GM19468 (cell line): Measurements from ENCODE around the gene FCN2.
"Not testable (repeated sequence)": the region's sequence is repeated elsewhere in the genome, so short reads cannot be mapped to it uniquely, and the experiment has no call there.

ENCODE experiments used
- ATAC-seq: cut with Tn5 transposase; IDR thresholded peaks from one replicate; pipeline ENCODE4 v1.9.1; 2021; ENCODE audit warnings: mild to moderate bottlenecking, moderate library complexity, moderate number of reproducible peaks; ENCODE audit not compliant: unreplicated experiment; ENCODE audit errors: extremely low read depth

The FCN2 gene

GRCh38 chr9:134846699-134847098, 33.9 kb upstream of the FCN2 start:
- no peak for ATAC-seq

GRCh38 chr9:134847138-134847537, 33.5 kb upstream of the FCN2 start:
- no peak for ATAC-seq

DNA sequence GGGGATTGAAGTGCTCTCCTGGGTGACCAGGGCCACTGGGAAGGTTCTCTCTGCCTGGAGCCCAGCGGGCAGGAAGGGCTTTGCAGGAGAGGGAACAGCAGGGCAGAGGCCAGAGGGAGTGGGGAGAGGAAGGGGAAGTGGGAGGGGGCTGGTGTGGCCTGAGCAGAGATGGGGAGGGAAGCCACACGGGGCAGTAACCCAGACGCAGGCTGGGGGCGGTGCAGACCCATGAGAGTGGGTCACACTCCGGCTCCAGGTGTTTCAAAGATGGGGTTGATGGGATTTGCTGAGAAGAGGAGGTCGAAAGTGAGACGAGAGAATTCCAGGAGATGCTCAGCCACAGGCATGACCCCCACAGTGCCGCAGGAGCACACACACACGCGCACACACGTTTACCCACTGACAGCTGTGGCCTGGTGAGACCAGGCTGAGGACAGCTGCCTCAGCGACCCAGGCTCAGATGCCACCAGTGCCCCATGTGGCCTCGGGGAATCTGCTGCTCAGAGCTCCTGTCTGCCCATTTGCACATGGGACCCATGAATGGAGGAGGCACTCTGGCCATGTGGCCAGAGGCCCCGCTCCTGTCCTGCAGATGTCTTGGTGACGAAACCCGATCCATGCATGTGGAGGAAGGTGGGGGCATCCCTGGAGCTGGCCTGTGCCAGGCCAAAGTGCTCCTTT, 32.7 kb upstream of the FCN2 start:
- no peak for ATAC-seq

GRCh38 chr9:134848504-134848903, 32.1 kb upstream of the FCN2 start:
- no peak for ATAC-seq

DNA sequence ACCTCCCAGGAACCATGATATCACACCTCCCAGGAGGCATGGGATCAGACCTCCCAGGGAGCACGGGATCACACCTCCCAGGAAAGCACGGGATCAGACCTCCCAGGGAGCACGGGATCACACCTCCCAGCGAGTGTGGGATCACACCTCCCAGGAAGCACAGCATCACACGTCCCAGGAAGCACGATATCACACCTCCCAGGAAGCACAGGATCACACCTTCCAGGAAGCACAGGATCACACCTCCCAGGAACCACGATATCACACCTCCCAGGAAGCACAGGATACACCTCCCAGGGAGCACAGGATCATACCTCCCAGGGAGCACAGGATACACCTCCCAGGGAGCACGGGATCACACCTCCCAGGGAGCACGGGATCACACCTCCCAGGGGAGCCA, 30.0 kb upstream of the FCN2 start:
- ATAC-seq: no peak

- no peak for ATAC-seq
These were observed 29.6 kb upstream of the FCN2 start for GRCh38 chr9:134851020-134851419.

DNA sequence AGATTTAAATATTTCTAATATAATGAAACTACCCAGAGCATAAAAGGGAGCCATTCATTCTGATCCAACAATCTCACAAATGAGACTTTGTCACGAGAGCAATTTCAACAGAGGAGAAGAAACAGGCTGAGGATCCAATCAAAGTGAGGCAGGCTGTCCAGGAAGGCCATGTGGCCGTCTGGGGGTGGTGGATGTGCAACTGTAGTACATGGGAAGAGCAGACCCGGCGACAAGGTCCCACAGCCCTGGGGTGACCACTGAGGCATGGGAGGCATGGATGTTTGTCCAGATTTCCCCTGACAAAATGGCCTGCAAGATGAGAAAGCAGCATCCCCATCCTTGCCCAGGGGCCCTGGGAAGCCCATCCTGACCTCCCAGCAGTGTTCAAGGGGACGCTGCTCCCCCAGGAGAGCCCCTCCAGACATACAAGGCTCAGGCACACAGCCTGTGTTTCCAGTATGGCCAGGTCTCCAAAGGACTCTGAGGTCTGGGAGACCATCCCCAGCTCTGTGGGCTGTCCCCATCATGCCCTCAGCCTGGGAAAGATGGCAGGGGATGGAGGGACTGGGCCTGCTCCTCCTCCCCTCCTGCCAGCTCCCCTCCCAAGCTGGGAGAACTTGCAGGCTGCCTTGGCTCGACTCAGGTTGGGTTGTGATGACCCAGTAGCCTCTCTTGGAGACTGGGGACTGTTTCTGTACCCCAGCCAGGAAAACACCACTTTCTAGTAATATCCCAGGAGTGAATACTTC, 27.5 kb upstream of the FCN2 start:
- no peak for ATAC-seq

DNA sequence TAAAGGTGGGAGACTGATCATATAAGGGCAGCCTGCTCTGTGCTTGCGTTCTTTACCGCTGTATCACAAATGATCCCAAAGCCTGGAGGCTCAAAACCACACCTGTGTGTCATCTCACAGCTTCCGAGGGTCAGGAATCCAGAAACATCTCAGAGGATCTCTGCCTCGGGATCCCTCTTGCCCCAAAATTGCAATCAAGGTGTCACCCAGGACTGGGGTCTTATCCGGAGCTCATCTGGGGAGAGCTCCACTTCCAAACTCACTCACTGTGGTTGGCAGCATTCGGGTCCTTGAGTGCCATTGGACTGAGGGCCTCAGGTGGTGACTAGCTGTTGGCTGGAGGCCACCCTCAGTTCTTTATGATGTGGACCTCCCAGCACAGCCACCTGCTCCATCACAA, 26.7 kb upstream of the FCN2 start:
- ATAC-seq: no peak

DNA sequence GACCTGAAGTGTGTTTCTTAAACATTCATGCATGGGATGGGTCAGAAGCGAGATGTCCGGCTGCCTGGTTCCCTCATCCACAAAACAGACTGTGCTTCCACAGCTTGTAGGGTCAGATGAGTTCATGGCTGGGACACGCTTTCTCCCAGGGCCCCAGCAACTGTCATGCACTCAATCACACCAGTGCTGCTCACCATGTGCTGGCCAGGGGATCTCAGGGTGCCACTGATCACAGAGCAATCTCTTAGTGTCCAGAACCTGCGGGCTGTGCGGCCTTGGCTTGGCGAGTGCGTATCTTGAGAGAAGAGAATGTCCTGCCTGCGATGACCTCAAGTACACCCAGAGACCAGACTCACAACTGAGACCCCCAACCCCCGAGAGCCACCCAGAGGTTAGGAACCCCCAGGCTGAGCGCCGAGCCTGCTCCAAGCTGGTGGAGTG, 26.0 kb upstream of the FCN2 start:
- no peak for ATAC-seq

DNA sequence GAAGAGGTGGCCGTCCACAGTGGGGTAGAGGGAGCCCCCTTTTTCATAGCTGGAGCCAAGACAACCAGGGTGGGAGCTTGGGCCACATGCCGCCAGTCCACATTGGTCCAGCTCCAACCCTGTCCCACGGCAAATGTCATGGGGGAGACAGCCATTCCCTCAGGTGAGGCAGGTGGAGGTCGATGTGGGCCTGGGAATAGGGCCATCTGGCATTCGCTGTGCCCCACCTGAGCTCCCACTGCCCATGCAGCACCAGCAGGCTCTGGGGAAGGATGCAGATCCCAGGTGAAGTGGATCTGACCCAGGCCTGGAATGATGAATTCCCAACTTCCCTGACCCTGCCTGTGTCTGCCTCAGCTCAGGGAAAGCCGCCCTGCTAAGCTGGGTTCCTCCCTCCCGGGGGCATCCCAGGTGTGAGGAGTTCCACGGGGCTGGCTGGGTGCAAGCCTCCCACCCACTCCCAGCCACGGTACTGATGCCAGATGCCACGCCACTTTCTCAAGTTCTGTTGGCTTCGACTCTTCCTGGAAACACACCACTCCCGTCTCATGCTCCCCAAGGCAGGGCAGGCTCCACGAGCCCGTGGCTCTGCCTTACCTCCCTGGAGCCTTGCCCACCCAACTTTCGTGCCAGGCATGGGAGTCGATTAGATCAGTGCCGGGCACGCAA, 25.2 kb upstream of the FCN2 start:
- no peak for ATAC-seq

DNA sequence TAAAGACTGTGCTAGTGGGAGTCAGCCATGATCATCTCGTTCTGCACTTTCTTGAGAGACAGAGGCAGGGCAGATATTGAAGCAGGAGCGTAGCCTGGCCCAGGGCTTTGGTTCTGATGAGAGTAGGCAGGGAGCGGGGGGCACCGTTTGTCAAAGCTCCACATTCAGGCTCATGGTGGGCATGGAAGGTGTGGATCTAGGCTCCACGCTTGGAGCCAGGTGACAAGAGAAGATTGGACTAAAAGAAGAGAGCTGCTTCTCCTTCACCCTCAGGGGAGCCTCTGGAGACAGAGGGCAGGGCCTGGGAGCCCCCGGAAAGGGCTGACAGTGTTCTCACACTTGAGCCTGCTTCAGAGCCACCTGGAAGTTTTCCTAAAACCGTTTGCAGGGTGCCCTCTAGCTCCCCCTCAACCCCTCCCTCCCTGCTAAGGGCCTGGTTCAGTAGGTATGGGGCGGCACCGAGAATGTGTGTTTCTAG, 24.7 kb upstream of the FCN2 start:
- no peak for ATAC-seq

DNA sequence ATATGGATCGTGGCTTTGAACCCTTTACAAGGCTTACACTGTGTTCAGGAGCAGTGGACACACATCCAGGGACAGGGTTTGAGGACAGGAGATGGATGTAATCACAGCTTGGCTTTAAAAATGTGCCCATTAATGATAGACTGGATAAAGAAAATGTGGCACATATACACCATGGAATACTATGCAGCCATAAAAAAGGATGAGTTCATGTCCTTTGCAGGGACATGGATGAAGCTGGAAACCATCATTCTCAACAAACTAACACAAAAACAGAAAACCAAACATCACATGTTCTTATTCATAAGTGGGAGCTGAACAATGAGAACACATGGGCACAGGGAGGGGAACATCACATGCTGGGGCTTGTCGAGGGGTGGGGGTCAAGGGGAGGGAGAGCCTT, 23.2 kb upstream of the FCN2 start:
- not testable (repeated sequence) for ATAC-seq

DNA sequence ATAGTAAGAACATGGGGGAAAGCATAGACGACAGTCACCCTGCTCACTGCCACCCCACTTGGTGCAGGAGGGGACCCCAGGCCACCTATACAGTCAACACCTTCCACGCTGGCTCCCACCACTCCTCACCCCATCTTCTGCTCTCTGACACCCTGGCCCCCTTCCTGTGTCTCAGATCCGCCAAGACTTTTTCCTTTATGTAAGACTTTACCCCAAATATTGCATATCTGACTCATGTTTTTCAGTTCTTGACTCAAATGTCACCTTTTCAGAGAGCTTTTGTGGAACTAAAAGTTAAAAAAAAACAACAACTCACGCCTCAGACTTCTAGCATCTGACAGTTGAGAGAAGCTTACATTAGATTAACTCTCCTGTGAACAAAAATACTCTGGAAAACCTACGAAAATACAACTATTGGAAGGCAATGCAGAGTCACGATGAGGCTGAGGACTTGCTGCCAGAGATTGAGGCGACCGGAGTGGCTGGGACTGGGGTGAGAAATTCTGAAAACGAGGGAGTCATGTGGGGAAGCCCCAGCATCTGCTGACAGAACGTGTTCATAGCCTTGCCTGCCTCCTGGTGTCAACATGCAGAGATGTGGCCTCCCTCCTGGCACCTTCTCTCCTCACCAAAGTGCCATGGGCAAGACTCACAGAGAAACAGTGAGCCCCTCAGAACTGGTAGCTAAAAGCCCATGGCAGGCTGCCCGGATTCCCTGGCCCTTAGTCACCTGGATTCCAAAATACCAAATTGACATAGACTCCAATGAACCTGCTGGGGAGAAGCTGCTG, 22.4 kb upstream of the FCN2 start:
- ATAC-seq: no peak

DNA sequence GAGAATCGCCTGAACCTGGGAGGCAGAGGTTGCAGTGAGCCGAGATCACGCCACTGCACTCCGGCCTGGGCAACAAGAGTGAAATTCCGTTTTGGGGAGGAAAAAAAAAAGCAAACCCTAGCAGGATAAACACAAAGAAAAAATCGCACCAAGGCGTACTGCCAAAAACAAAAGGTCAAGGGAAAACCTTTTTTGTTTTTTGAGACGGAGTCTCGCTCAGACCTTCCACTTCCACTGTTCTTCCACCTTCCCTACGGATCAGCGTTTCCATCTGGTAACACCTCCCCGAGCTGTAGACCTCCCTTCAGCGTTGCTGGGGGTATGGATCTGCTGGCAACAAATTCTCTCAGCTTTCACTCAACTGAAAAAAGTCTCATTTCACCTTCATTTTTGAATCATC, 20.1 kb upstream of the FCN2 start:
- no peak for ATAC-seq

DNA sequence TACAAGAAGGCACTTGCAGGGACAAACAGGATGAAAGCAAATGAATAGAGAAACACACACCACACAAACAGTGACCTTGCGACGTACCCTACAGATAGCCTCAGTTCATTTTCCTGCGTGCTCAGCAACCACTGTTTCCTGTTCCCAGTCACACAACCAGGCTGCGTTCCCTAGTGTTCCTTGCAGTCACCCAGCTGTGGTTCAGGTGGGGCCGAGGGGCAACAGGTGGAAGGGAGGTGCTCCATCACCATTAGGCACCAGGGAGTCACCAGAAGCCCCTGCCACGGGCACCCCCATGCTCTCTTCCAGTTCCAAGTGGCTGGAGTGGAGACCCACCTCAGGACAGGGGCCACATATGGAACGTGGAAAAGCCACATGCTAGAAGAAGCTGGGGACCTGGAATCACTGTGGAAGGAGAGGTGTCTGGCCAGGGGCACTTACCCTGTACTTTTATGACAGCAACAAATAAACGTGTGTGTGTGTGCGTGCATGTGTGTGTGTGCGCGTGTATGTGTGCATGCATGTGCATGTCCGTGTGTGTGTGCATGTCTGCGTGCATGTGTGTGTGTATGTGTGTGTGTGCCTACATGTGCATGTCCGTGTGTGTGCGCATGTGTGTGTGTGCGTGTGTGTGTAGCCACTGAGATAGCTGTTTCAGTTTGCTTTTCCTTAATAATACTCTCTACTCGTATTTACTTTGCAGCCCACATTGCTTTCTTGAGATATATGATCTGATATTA, 18.8 kb upstream of the FCN2 start:
- no peak for ATAC-seq

DNA sequence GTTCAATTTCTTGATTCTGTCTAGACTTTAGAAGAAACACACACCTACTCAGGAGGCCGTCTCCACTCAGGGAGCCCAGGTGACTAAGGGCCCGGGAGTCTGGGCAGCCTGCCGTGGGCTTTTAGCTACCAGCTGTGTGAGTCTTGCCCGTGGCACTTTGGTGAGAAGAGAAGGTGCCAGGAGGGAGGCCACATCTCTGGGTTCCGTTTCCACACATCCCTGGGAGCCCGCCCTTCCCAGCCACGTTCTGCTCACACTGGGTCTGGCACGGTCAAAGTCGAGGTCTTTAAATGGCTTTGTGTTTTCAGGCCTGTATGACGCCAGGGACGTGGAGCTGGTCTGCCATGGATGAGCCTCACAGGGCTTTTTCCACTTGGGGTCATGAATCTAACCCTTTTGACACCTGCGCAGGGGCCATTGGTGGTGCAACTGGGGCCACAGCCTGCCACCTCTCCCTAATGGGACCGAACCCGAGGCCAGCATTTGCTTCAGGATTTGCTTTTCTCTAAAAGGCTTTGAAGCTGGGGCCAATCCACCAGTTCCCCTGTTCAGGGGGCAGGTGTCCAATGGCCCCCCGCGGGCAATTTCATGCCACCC, 17.2 kb upstream of the FCN2 start:
- ATAC-seq: no peak

GRCh38 chr9:134863941-134864820, 16.4 kb upstream of the FCN2 start:
- no peak for ATAC-seq

GRCh38 chr9:134864821-134865190, 15.8 kb upstream of the FCN2 start:
- ATAC-seq: no peak
